HG03097 (cell line): Measurements from ENCODE around the gene NR2F6.

ENCODE experiments used
- ATAC-seq: cut with Tn5 transposase; IDR thresholded peaks from one replicate; pipeline ENCODE4 v1.9.1; 2021; ENCODE audit not compliant: unreplicated experiment, low FRiP score

The NR2F6 gene

GRCh38 chr19:17264641-17264979 lies 18.9 kb upstream of the NR2F6 start, which contains the start of gene USHBP1:
TSS of gene USHBP1 (minus strand) at chr19:17264745. CDS start at chr19:17264299, 446 bp downstream.
- ATAC-seq, result no peak

DNA sequence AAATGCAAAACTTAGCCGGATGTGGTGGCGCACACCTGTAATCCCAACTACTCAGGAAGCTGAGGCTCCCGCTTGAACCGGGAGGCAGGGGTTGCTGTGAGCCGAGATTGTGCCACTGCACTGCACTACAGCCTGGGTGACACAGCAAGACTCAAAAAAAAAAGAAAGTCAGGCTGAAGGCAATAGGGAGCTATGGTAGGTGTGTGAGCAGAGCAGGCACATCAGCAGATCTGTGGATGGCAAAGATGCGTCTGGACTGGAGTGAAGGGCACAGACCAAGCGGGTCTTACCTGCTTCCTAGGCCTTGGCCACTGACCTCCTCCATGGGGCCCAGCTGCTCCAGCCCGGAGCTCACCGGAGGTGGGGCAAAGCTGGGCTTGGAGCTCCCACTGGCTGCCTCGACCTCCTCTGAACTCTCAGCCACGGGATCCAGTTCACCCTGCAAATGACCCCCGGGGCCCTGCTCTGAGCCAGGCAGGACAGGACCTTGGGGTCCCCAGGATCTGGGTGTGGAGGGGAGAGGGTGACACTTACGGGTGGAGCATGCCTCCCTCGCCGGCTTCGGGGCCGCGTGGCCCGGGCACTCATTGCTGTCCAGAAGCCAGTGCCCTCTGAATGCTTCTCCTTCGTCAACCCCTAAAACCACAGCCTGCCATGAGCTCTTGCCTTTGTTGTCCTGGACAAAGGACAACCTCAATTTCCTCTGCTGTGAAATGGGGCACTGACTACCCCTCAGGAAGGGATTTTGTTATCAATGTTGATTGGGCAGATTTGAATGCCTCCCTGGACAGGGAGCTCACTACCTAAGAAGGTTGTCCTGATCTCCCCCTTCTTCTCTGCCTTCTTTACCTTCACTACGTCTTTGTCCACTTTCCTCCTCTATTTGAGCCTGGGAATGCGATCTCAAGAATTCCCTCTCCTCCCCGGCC lies 18.3 kb upstream of the NR2F6 start:
- no peak for ATAC-seq

GRCh38 chr19:17262557-17262956 lies 16.8 kb upstream of the NR2F6 start:
- ATAC-seq, result no peak

- peak; percentile 66 for ATAC-seq
These were observed 15.2 kb upstream of the NR2F6 start for GRCh38 chr19:17260842-17261325.

- no peak for ATAC-seq
These were observed 14.2 kb upstream of the NR2F6 start for GRCh38 chr19:17259934-17260333.

DNA sequence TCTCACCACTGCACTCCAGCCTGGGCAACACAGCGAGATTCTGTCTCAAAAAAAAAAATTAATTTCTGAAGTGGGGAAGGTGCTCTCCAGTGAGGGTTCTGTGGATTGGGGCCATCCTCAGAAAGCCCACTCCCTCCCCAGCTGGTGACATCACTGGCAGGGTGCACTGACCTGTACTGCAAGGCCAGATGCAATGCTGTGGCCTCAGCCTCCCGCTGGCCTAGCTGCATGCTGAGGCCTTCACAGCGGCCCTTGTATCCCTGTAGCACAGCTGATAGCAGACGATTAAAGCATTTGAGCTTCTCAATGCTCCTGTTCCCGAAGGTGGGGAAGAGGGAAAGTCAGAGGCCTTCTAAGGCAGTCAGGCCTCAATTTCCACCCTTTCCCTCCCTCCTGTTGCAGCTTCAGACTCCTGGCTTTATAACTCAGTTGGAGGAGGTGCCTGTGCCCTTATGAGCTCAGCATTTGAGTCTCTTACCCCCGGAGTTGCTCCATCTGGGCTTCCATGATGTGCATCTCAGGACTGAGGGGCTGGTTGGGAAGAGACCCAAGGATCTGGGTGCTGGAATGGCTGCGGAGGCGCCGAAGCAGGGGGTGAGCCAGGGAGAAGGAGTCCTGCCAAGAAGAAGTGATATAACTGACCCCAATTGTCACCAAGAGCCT lies 13.5 kb upstream of the NR2F6 start:
- no peak for ATAC-seq

- ATAC-seq, result no peak
These were observed 10.4 kb upstream of the NR2F6 start for GRCh38 chr19:17256130-17256529.

DNA sequence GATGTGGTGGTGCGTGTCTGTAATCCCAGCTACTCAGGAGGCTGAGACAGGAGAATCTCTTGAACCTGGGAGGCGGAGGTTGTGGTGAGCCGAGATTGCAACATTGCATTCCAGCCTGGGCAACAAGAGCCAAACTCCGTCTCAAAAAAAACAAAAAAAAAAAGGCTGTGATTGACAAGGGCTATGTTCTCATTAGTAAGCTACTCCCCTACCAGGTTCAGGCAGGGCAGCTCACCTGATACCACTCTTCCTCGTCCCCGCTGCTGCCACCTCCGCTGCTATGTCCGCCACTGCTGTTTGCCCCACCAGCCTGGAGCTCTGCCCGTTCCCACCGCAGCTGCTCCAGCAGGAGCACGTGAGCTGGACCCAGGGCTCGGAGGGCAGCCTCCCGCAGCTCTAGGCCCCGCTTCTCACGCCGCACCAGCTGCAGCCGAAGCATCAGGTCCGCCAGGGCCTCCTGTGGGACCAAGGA lies 9.5 kb upstream of the NR2F6 start:
- no peak for ATAC-seq

DNA sequence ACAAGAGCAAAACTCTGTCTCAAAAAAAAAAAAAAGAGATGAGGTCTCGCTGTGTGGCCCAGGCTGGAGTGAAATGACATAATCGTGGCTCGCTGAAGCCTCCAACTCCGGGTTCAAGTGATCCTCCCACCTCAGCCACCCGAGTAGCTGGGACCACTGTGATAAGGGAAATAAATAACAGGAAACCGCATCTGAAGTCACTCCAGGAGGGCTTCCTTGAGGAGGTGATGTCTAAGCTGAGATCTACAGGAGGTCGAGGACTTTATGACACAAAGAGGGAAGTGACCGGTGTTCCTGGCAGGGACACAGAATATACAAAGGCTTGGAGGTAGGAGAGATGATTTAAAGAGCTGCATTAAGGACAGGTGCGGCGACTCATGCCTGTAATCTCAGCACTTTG lies 8.9 kb upstream of the NR2F6 start:
- no peak for ATAC-seq

GRCh38 chr19:17249887-17250548 lies 4.3 kb upstream of the NR2F6 start:
- ATAC-seq, result no peak

- ATAC-seq, result no peak
These were observed 2.5 kb upstream of the NR2F6 start for GRCh38 chr19:17248011-17248776.

GRCh38 chr19:17246681-17247425 lies 1.1 kb upstream of the NR2F6 start:
- no peak for ATAC-seq

DNA sequence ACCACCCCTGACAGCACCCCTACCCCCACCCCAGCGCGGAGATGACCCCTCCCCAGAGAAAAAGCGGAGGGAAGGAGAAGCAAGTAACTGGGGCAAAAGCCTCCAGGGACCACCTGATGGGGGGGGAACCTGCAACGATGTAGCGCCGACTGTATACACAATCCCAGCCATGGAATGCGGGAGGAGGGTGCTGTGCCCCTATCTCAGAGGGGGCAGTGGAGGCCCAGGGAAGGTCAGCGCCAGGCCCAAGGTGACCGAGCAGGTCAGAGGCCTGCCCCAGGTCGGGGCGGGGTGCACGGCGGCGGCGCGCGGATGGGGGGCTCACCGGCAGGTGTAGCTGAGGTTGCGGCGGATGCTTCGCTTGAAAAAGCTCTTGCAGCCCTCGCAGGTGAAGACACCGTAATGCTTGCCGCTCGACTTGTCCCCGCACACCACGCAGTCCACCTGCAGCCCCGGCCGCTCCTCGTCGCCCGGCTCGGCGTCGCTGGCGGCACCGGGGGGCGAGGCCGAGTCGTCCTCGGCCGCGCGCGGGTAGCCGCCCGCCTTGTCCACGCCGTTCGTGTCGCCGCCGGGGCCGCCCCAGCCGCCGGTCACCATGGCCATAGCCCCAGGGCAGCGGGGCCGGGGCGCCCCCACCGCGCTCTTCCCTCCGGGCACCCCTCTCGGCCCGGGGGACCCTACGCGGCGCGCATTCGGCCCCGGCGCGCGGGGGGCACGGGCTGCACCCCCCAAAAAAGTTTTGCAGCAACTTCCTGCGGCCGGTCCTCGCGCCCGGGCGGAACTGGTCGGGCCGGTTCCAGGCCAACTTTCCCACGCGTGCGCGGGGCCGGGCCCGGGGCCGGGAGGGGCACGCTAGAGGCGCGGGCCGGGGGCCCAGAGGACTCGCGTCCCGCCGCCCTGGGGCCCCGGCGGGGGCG lies 843 bp downstream of the NR2F6 start:
- ATAC-seq, result peak; percentile 14

DNA sequence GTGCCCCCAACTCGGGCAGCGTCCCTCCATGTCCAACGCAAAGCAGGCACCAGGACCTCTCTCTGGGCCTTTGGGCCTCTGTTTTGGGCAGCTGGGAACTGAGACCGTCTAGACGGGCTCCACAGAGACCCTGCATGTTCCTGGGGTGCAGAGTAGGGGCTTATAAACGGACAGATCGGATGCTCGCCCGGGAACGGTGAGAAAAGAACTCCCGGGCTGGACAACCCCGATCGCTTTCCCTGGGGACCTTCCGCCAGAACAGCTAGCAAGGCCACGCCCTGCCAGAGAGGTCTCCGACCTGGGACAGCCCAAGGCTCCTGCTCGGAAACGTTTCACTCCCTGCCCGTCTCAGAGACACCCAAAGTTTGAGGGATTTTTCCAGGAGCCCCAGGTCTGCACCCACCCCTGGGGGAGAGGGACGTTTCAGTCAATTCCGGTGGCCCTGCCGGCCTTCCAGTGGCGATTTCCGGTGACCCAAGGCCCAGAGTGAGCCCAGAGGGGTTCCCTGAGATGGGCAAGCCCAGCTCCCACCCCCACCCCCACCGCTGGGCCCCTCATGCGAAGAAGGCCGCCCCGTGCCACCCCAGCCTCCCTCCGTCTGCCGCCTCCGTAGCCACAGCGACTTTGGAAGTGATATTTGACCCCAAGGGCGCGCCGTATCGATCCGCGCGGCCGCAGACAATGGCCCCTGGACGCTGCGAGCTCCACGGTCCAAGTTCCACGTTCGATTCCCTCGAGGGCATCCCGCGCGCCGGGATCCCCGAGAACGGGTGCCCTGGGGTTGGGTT lies 1.7 kb downstream of the NR2F6 start:
- no peak for ATAC-seq

- ATAC-seq, result no peak
These were observed 2.4 kb downstream of the NR2F6 start for GRCh38 chr19:17243211-17243829.

- no peak for ATAC-seq
These were observed 3.1 kb downstream of the NR2F6 start for GRCh38 chr19:17242431-17243208.
